AG10803 (cell line): ENCODE results near the gene MFAP3.
"Not testable (repeated sequence)": the region's sequence is repeated elsewhere in the genome, so short reads cannot be mapped to it uniquely, and the experiment has no call there.

Experiments used
- DNase-seq: peaks from one replicate; pipeline ENCODE4 v3.0.0; 2010; ENCODE audit warnings: low read depth
- H3K4me3 ChIP-seq: 2 replicates; pipeline ENCODE4 v1.5.1; 2011; ENCODE audit warnings: mild to moderate bottlenecking, low read length, control low read depth
- CTCF ChIP-seq: conservative IDR thresholded peaks from 2 replicates; pipeline ENCODE4 v1.5.1; 2011; ENCODE audit warnings: mild to moderate bottlenecking, low read length, control low read depth, inconsistent platforms

The MFAP3 gene

GRCh38 chr5:154063372-154063771 is 24.6 kb downstream of the MFAP3 start:
- no peak overlapping the region for H3K4me3 ChIP-seq
- TF ChIP-seq CTCF: no peak
- no peak for DNase-seq

- no peak for TF ChIP-seq CTCF
- DNase-seq: no peak
- H3K4me3 ChIP-seq: no peak overlapping the region
Measured at GRCh38 chr5:154065971-154066370, 27.2 kb downstream of the MFAP3 start.

GRCh38 chr5:154069854-154070253 is 31.1 kb downstream of the MFAP3 start:
- H3K4me3 ChIP-seq, DNase-seq: not testable (repeated sequence)

- DNase-seq: no peak
- no peak for TF ChIP-seq CTCF
- H3K4me3 ChIP-seq: no peak overlapping the region
Measured at GRCh38 chr5:154071799-154072413, 33.1 kb downstream of the MFAP3 start.

- DNase-seq: peak; percentile 53
Measured at GRCh38 chr5:154072414-154073171, 33.8 kb downstream of the MFAP3 start.

GRCh38 chr5:154076240-154076922 is 37.6 kb downstream of the MFAP3 start:
- TF ChIP-seq CTCF: no peak
- DNase-seq: no peak
- H3K4me3 ChIP-seq: no peak overlapping the region

More at GRCh38 chr5:154072414-154073171, 33.8 kb downstream of the MFAP3 start:
- TF ChIP-seq CTCF: peak; percentile 97
- H3K4me3 ChIP-seq: no peak overlapping the region

- no peak overlapping the region for H3K4me3 ChIP-seq
- TF ChIP-seq CTCF: no peak
- DNase-seq: peak; percentile 54
Measured at GRCh38 chr5:154077696-154078095, 38.9 kb downstream of the MFAP3 start.
